HG03045 (cell line): ENCODE data around the gene IKBIP.
"Not testable (repeated sequence)": the region's sequence is repeated elsewhere in the genome, so short reads cannot be mapped to it uniquely, and the experiment has no call there.

Experiments used
- ATAC-seq: cut with Tn5 transposase; IDR thresholded peaks from one replicate; pipeline ENCODE4 v1.9.1; 2021; ENCODE audit warnings: mild to moderate bottlenecking, moderate library complexity; ENCODE audit not compliant: unreplicated experiment

IKBIP gene

GRCh38 chr12:98578392-98578791 is 66.2 kb downstream of the IKBIP start:
- ATAC-seq, result no peak

GRCh38 chr12:98576795-98577194 is 67.8 kb downstream of the IKBIP start:
- not testable (repeated sequence) for ATAC-seq

DNA sequence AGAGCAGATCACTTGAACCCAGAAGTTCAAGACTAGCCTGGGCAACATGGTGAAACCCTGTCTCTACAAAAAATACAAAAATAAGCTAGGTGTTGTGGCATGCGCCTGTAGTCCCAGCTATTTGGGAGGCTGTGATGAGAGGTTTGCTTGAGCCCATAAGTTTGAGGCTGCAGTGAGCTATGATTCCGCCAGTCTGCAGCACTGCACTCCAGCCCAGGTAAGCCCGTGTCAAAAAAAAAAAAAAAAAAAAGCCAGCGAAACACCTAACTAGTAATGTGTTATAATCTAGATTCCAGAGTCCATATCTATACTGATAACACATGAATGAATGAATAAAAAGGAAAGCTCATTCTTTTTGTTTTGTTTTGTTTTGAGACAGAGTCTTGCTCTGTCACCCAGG is 69.6 kb downstream of the IKBIP start:
- ATAC-seq, result no peak
